ENCODE results near the gene PEX14.

The PEX14 gene

DNA sequence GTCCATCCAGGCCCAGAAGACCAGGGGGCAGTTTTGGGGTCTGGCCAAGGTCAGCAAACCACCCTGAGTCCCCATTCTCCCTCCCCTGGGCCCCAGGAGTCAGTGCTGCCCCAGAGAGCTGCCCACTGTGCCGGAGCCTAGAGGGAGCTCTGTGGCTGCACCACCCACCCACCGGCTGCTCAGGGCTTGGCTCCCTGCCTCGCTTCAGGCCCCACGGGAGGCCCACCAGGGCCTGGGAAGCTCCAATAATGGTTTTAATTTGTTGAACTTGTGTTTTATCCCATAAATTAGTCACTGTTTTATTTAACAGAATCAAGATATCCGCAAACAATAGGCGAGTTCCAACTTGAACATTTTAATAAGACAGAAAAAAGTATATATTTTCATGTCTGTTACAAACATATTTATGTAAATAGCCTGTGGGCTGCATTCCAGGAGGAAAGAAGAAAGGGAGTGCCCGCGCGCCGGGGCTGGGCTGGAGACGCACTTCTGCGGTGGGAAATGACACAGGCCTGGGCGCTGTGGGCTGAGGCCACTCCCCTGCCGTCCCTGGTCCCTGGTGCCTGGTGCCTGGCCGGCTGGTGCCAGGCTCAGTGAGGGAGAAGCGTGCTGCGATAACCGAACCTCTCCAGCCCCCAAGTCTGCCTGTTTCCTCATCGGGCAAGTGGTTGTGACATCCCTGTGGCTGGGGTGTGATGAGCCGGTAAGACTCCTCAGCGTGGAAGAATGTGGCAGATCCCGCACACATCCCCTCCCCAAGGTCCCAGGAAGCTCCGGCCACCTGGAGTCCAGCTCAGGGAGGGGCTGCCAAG lies 160.5 kb downstream of the PEX14 start:
- TF ChIP-seq, protein P1, sequence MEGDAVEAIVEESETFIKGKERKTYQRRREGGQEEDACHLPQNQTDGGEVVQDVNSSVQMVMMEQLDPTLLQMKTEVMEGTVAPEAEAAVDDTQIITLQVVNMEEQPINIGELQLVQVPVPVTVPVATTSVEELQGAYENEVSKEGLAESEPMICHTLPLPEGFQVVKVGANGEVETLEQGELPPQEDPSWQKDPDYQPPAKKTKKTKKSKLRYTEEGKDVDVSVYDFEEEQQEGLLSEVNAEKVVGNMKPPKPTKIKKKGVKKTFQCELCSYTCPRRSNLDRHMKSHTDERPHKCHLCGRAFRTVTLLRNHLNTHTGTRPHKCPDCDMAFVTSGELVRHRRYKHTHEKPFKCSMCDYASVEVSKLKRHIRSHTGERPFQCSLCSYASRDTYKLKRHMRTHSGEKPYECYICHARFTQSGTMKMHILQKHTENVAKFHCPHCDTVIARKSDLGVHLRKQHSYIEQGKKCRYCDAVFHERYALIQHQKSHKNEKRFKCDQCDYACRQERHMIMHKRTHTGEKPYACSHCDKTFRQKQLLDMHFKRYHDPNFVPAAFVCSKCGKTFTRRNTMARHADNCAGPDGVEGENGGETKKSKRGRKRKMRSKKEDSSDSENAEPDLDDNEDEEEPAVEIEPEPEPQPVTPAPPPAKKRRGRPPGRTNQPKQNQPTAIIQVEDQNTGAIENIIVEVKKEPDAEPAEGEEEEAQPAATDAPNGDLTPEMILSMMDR (IDR thresholded peaks at IDR 0.05; ENCODE audit: low read depth, low read length, missing control alignments), result no peak
- no peak overlapping the region for H3K4me3 ChIP-seq (ENCODE audit: low read depth, low read length)
- no peak for DNase-seq (ENCODE audit: low read depth)

DNA sequence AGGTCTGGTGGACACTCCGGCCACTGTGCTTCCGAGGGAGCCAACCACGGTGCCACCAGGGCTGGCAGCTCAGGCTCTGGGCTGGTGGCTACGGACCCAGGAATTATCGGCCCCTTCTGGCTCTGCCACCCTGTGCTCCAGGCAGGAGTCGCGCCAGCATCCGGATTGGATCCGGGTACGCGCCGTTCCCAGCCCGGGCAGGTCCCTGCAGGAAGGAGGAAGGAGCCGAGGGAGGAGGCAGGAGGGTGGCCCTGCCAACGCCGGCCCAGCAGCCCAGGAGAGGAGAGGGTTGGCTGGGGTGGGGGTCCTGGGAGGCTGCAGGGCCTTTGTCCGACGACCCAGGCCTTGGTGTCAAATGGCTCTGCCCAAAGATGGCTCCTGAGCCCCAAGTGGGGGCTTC lies 161.2 kb downstream of the PEX14 start:
- no peak overlapping the region for H3K4me3 ChIP-seq (ENCODE audit: low read depth, low read length)
- TF ChIP-seq, protein P1 (IDR thresholded peaks at IDR 0.05; ENCODE audit: low read depth, low read length, missing control alignments), result no peak
- no peak for DNase-seq (ENCODE audit: low read depth)

DNA sequence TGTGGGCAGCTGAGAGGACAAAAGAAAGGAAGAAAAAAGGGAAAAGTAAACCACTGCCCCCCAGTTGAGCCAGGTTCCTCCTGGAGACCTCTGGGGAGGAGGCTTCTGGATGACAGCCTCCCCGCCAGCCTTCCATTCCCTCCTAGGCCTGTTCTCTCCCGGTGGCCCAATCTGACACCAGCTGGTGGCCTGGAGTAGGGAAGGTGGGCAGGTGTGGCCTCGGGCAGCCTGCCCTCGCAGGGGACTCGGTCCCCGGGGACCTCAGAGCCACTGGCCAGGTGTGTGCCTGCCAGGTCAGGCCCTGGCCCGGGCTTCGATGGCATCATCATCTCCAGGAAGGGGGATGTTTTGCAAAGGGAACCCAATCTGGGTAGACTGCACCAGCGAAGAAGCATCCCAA lies 162.7 kb downstream of the PEX14 start:
- H3K4me3 ChIP-seq (ENCODE audit: low read depth, low read length), result no peak overlapping the region
- TF ChIP-seq, protein P1 (IDR thresholded peaks at IDR 0.05; ENCODE audit: low read depth, low read length, missing control alignments), result no peak
- no peak for DNase-seq (ENCODE audit: low read depth)

DNA sequence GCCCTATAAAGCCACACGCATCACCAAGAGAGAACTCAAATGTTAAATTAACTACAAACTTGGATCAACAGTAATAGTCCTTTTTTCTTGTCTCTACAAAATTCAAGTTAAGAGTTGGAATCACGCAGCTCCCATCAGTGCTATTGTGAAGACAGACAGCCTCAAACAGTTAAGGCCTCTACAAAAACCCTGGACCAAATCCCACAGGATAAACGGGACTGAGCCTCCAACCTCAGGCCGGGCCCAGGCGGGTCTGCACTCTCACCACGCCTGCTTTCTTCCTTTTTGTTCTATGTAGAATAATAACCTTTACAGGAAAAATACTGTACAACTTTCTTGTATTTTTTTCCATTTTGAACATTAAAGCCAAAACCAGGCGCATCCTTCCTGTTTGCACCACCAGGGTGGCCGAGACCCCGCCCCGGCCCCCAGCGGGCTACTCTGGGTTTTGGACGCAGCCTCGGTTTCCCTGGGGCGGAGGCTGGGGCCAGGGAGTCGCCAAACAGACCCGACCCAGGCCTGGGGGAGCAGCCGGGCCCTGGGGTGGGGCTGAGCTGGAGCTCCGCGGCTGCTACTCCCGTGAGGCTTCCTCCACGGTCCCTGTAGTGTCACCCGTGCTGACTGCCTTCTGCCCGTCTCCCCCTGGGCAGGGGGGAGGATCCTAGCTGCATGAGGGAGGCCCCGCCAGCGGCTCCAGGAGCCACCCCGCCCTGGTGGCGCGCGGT lies 163.2 kb downstream of the PEX14 start:
- TF ChIP-seq, protein P1 (IDR thresholded peaks at IDR 0.05; ENCODE audit: low read depth, low read length, missing control alignments), result no peak
- no peak overlapping the region for H3K4me3 ChIP-seq (ENCODE audit: low read depth, low read length)
- no peak for DNase-seq (ENCODE audit: low read depth)

DNA sequence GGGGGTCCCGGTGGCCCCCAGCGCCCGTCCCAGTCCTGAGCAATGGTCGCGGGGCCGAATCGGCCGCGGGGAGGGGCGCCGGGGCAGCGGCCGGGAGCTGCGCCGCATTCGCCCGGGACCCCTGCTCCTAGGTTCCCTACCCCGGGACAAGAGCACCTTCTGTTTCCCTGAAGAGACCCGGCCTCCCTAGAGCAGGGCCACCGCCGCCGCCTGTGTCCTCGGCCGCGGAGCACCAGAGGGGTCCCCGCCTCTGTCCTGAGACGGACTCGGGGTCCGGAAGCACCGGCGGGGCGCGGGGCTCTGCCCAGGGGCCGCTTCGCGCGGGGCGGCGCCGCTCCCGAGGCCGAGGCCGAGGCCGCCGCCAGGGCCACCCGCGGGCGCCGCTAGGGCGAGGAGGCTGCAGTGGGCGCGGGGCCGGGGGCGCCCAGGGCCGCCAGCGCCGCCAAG lies 163.8 kb downstream of the PEX14 start:
- TF ChIP-seq, protein P1 (IDR thresholded peaks at IDR 0.05; ENCODE audit: low read depth, low read length, missing control alignments), result no peak
- H3K4me3 ChIP-seq (ENCODE audit: low read depth, low read length), result no peak overlapping the region
- no peak for DNase-seq (ENCODE audit: low read depth)

DNA sequence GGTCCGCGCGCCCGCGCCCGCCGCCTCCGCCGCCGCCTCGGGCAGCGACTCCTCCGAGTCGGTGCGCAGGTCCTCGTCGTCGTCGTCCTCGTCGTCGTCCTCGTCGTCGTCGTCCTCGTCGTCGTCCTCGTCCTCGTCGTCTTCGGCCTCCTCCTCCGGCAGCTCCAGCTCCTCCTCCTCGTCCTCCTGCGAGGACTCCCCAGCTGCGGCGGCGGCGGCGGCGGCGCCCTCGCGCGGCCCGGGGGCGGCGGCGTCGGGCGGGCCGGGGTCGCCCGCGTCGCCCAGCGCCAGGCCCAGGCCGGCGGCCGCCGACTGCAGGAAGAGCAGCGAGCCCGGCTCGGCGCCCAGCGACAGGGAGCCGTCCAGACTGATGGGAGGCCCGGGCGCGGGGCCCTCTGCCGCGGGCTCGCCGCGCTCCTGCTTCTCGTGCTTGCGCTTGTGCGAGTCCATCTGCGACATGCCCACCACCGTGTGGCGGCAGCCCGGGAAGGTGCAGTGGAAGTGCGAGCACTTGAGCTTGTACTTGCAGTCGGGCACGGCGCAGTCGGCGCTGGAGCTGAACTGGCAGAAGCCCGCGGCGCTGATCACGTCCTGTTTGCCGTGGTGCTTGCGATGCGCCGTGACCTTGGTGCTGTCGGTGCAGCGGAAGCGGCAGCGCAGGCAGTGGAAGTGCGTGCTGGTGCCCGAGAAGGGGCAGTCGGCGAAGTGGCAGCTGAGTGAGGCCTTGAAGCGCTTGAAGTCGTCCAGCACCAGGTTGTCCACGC lies 164.4 kb downstream of the PEX14 start:
- TF ChIP-seq, protein P1 (IDR thresholded peaks at IDR 0.05; ENCODE audit: low read depth, low read length, missing control alignments), result no peak
- H3K4me3 ChIP-seq (ENCODE audit: low read depth, low read length), result no peak overlapping the region
- DNase-seq (ENCODE audit: low read depth), result no peak

All from GM12864 (cell line).